ENCODE results near the gene CLINT1.

Gene CLINT1

GRCh38 chr5:157820593-157821252 lies 38.2 kb downstream of the CLINT1 start:
- no peak overlapping the region for H3K4me3 ChIP-seq (ENCODE audit: low read depth, low read length)

- no peak overlapping the region for H3K4me3 ChIP-seq (ENCODE audit: low read depth, low read length)
Measured at GRCh38 chr5:157819502-157820115, 39.3 kb downstream of the CLINT1 start.

- H3K4me3 ChIP-seq (ENCODE audit: low read depth, low read length), result no peak overlapping the region
Measured at GRCh38 chr5:157818368-157818767, 40.6 kb downstream of the CLINT1 start.

GRCh38 chr5:157817928-157818327 lies 41.0 kb downstream of the CLINT1 start:
- H3K4me3 ChIP-seq (ENCODE audit: low read depth, low read length), result no peak overlapping the region

- no peak overlapping the region for H3K4me3 ChIP-seq (ENCODE audit: low read depth, low read length)
Measured at GRCh38 chr5:157817387-157817702, 41.6 kb downstream of the CLINT1 start.

- H3K4me3 ChIP-seq (ENCODE audit: low read depth, low read length), result no peak overlapping the region
Measured at GRCh38 chr5:157816682-157817386, 42.1 kb downstream of the CLINT1 start.

GRCh38 chr5:157812086-157812485 lies 46.9 kb downstream of the CLINT1 start:
- no peak overlapping the region for H3K4me3 ChIP-seq (ENCODE audit: low read depth, low read length)

GRCh38 chr5:157808043-157808442 lies 50.9 kb downstream of the CLINT1 start:
- no peak overlapping the region for H3K4me3 ChIP-seq (ENCODE audit: low read depth, low read length)

GRCh38 chr5:157802736-157803135 lies 56.2 kb downstream of the CLINT1 start:
- no peak overlapping the region for H3K4me3 ChIP-seq (ENCODE audit: low read depth, low read length)

GRCh38 chr5:157800137-157800536 lies 58.8 kb downstream of the CLINT1 start:
- no peak overlapping the region for H3K4me3 ChIP-seq (ENCODE audit: low read depth, low read length)

GRCh38 chr5:157799578-157799977 lies 59.4 kb downstream of the CLINT1 start:
- no peak overlapping the region for H3K4me3 ChIP-seq (ENCODE audit: low read depth, low read length)

- H3K4me3 ChIP-seq (ENCODE audit: low read depth, low read length), result no peak overlapping the region
Measured at GRCh38 chr5:157793301-157793700, 65.6 kb downstream of the CLINT1 start.

- H3K4me3 ChIP-seq (ENCODE audit: low read depth, low read length), result no peak overlapping the region
Measured at GRCh38 chr5:157785801-157786200, 73.1 kb downstream of the CLINT1 start.

- no peak overlapping the region for H3K4me3 ChIP-seq (ENCODE audit: low read depth, low read length)
Measured at GRCh38 chr5:157779221-157779620, 79.7 kb downstream of the CLINT1 start.

- no peak overlapping the region for H3K4me3 ChIP-seq (ENCODE audit: low read depth, low read length)
Measured at GRCh38 chr5:157778121-157778805, 80.7 kb downstream of the CLINT1 start.

GRCh38 chr5:157772127-157772526 lies 86.8 kb downstream of the CLINT1 start:
- H3K4me3 ChIP-seq (ENCODE audit: low read depth, low read length), result no peak overlapping the region

GRCh38 chr5:157770665-157771064 lies 88.3 kb downstream of the CLINT1 start:
- H3K4me3 ChIP-seq (ENCODE audit: low read depth, low read length), result no peak overlapping the region

- H3K4me3 ChIP-seq (ENCODE audit: low read depth, low read length), result no peak overlapping the region
Measured at GRCh38 chr5:157767689-157768088, 91.3 kb downstream of the CLINT1 start.

- H3K4me3 ChIP-seq (ENCODE audit: low read depth, low read length), result no peak overlapping the region
Measured at GRCh38 chr5:157766902-157767301, 92.0 kb downstream of the CLINT1 start.

GRCh38 chr5:157766442-157766841 lies 92.5 kb downstream of the CLINT1 start:
- H3K4me3 ChIP-seq (ENCODE audit: low read depth, low read length), result no peak overlapping the region

- no peak overlapping the region for H3K4me3 ChIP-seq (ENCODE audit: low read depth, low read length)
Measured at GRCh38 chr5:157764531-157764930, 94.4 kb downstream of the CLINT1 start.

Data from iPS-11a (cell line).